Superior temporal gyrus (tissue), 1 donor: ENCODE measurements around the gene LRRC71.
"Not testable (repeated sequence)": the region's sequence is repeated elsewhere in the genome, so short reads cannot be mapped to it uniquely, and the experiment has no call there.

Experiments used
- DNase-seq: peaks from one replicate; pipeline ENCODE4 v3.0.0-alpha.2; 2016; ENCODE audit errors: extremely low spot score

The LRRC71 gene

GRCh38 chr1:156905651-156906050 lies 14.8 kb upstream of the LRRC71 start:
- DNase-seq: no peak

GRCh38 chr1:156906206-156906906 lies 14.1 kb upstream of the LRRC71 start:
- no peak for DNase-seq

GRCh38 chr1:156908541-156908940 lies 11.9 kb upstream of the LRRC71 start:
- DNase-seq: no peak

GRCh38 chr1:156908955-156909354 lies 11.5 kb upstream of the LRRC71 start:
- DNase-seq: no peak

- no peak for DNase-seq
Measured at GRCh38 chr1:156909671-156910070, 10.8 kb upstream of the LRRC71 start.

- no peak for DNase-seq
Measured at GRCh38 chr1:156910309-156910782, 10.1 kb upstream of the LRRC71 start.

- no peak for DNase-seq
Measured at GRCh38 chr1:156911577-156912298, 8.7 kb upstream of the LRRC71 start.

GRCh38 chr1:156912310-156912709 lies 8.1 kb upstream of the LRRC71 start:
- no peak for DNase-seq

- DNase-seq: no peak
Measured at GRCh38 chr1:156912861-156913808, 7.3 kb upstream of the LRRC71 start.

- no peak for DNase-seq
Measured at GRCh38 chr1:156913809-156914387, 6.5 kb upstream of the LRRC71 start.

- no peak for DNase-seq
Measured at GRCh38 chr1:156914440-156914856, 6.0 kb upstream of the LRRC71 start.

GRCh38 chr1:156921053-156921529 lies 659 bp downstream of the LRRC71 start:
- DNase-seq: no peak

GRCh38 chr1:156922986-156923669 lies 2.7 kb downstream of the LRRC71 start:
- DNase-seq: no peak

- no peak for DNase-seq
Measured at GRCh38 chr1:156923670-156924477, 3.4 kb downstream of the LRRC71 start.

GRCh38 chr1:156924478-156925153 lies 4.2 kb downstream of the LRRC71 start:
- DNase-seq: no peak

GRCh38 chr1:156925154-156926010 lies 5.0 kb downstream of the LRRC71 start:
- no peak for DNase-seq

GRCh38 chr1:156926175-156926574 lies 5.7 kb downstream of the LRRC71 start:
- no peak for DNase-seq

- DNase-seq: not testable (repeated sequence)
Measured at GRCh38 chr1:156926695-156927094, 6.3 kb downstream of the LRRC71 start.
